Myocyte (in vitro differentiated cells): ENCODE results near the gene LINC01488. TPM values are rescaled to one million over a fixed set of nuclear protein-coding genes. Genes with fewer than 3 reads are reported as not detected.

Experiments
- DNase-seq: peaks from one replicate; pipeline ENCODE4 v3.0.0-alpha.2; 2012; ENCODE audit warnings: low read depth
- total RNA-seq: library from RNA; depleted of rRNA; stranded (reverse); fragments of >200 nt; gene quantifications from 2 replicates; pipeline ENCODE4 v1.2.3, GENCODE V29; 2014

Gene LINC01488
- total RNA-seq, 1 donor from 2014 or later: not detected

GRCh38 chr11:69541501-69542313, 60.2 kb downstream of the LINC01488 start:
- peak; percentile 44 for DNase-seq

DNA sequence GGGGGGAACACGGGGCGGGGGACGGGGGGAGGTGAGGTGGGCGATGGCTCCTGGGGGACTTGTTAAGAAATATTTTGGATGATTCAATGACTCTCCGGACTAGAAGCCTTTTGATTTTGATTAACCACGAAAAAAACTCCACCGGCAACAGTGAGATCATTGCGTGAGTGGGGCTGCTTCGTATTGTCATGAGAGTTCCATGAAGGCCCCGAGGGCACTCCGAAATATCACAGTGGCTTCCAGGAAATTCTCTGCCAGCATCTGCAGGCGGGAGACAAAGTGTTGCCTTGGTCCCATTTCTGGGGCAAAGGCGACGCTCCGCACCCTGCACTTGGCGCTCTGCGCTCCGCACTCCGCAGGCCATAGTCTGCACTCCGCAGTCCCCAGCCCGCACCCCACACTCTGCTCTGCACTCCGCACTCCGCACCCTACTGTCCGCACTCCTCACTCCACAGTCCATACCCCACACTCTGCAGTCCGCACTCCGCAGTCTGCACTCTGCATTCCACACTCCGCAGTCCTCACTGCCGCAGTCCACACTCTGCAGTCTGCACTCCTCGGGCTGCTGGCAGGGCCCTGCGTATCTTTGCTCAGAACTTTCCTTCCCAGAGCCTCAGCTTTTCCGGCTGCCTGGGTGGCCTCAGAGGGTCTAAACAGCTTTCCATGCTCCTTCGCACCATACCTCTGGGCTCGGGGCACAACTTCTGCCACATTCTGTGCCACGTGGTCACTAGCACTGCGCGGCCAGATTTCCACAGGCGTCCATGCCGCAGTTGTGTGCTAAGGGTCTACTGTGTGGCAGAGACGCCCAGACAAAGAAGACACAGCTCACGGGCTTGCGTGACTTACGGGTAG, 61.1 kb downstream of the LINC01488 start:
- no peak for DNase-seq

Other genes starting within 250 kb of the LINC01488 start
- not detected in 2 replicates for gene MYEOV, start 187.5 kb upstream of the LINC01488 start, total RNA-seq
- gene CCND1, start 159.5 kb downstream of the LINC01488 start, total RNA-seq: 107 and 133 TPM in 2 replicates
- 13.4 and 23.7 TPM in 2 replicates for gene LTO1, start 193.7 kb downstream of the LINC01488 start, total RNA-seq
- not detected in 2 replicates for gene FGF19, start 222.4 kb downstream of the LINC01488 start, total RNA-seq